Measurements from ENCODE around the gene FAM47E.
A peak's percentile ranks its signal among the peaks of the same experiment; 100 is the strongest.
"Not testable (repeated sequence)": the region's sequence is repeated elsewhere in the genome, so short reads cannot be mapped to it uniquely, and the experiment has no call there.

Gene FAM47E

DNA sequence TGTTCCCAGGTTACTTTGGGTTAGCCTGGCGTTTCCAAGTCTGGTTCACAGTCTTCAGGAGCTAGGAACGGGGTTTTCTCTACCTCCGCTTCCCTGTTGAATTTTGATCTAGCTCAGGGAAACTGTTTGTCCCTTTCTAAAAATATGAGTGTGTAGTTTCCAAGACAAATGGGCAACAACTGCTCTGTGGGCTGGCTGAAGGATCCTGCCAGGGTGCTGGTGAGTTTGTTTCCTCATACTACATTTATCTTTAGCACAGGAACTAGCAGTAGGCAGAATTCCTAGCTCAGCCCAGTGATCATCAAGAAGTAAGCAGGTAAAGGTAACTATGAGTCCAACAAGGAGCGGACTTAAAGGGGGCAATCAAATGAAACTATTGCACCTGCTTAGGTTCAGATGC lies 13.3 kb upstream of the FAM47E start:
- ATAC-seq (ENCODE audit: low read depth) = no peak

DNA sequence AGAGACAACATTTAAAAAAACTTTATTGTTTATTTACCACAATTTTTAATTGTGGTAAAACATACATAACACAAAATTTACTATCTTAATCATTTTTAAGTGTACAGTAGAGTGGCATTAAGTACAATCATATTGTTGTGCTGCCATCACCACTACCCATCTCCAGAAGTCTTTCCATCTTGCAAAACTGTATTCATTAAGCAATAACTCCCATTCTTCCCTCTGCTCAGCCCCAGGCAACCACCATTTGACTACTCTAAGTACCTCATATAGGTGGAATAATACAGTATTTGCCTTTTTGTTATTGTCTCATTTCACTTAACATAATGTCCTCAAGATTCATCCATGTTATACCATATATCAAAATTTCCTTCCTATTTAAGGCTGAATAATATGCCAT lies 12.8 kb upstream of the FAM47E start:
- no peak for ATAC-seq (ENCODE audit: low read depth)
- no peaks in the 10 kb centered on the region for H3K36me3 ChIP-seq (ENCODE audit: low read depth)
- H3K4me1 ChIP-seq (ENCODE audit: insufficient read depth, poor library complexity, severe bottlenecking) = peaks cover 18% of the 10 kb centered on the region
- no peaks in the 10 kb centered on the region for H3K27me3 ChIP-seq (ENCODE audit: insufficient read depth, poor library complexity, severe bottlenecking)
- no peak overlapping the region for H3K27ac ChIP-seq (ENCODE audit: poor library complexity, severe bottlenecking)
- TF ChIP-seq, protein P1, sequence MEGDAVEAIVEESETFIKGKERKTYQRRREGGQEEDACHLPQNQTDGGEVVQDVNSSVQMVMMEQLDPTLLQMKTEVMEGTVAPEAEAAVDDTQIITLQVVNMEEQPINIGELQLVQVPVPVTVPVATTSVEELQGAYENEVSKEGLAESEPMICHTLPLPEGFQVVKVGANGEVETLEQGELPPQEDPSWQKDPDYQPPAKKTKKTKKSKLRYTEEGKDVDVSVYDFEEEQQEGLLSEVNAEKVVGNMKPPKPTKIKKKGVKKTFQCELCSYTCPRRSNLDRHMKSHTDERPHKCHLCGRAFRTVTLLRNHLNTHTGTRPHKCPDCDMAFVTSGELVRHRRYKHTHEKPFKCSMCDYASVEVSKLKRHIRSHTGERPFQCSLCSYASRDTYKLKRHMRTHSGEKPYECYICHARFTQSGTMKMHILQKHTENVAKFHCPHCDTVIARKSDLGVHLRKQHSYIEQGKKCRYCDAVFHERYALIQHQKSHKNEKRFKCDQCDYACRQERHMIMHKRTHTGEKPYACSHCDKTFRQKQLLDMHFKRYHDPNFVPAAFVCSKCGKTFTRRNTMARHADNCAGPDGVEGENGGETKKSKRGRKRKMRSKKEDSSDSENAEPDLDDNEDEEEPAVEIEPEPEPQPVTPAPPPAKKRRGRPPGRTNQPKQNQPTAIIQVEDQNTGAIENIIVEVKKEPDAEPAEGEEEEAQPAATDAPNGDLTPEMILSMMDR (IDR thresholded peaks at IDR 0.05; ENCODE audit: poor library complexity, severe bottlenecking) = no peak
- no peak overlapping the region for H3K4me3 ChIP-seq (ENCODE audit: severe bottlenecking)
- DNase-seq (ENCODE audit: low spot score) = no peak
- no peaks in the 10 kb centered on the region for H3K9me3 ChIP-seq (ENCODE audit: severe bottlenecking)

More for the DNA sequence above, 13.3 kb upstream of the FAM47E start:
- Histone ChIP-seq H3K9me3 (ENCODE audit: severe bottlenecking) (no peaks in the 10 kb centered on the region), H3K4me1 (ENCODE audit: insufficient read depth, poor library complexity, severe bottlenecking) (peaks cover 23% of the 10 kb centered on the region), H3K36me3 (ENCODE audit: low read depth) (no peaks in the 10 kb centered on the region), H3K27ac (ENCODE audit: poor library complexity, severe bottlenecking) (no peak overlapping the region), H3K27me3 (ENCODE audit: insufficient read depth, poor library complexity, severe bottlenecking) (no peaks in the 10 kb centered on the region), H3K4me3 (ENCODE audit: severe bottlenecking) (no peak overlapping the region)
- no peak for DNase-seq (ENCODE audit: low spot score)
- TF ChIP-seq, protein P1 (IDR thresholded peaks at IDR 0.05; ENCODE audit: poor library complexity, severe bottlenecking) = no peak

- Histone ChIP-seq H3K27ac (ENCODE audit: poor library complexity, severe bottlenecking) (no peak overlapping the region), H3K36me3 (ENCODE audit: low read depth) (no peaks in the 10 kb centered on the region), H3K27me3 (ENCODE audit: insufficient read depth, poor library complexity, severe bottlenecking) (no peaks in the 10 kb centered on the region), H3K4me3 (ENCODE audit: severe bottlenecking) (no peak overlapping the region), H3K4me1 (ENCODE audit: insufficient read depth, poor library complexity, severe bottlenecking) (peaks cover 10% of the 10 kb centered on the region), H3K9me3 (ENCODE audit: severe bottlenecking) (no peaks in the 10 kb centered on the region)
- TF ChIP-seq, protein P1 (IDR thresholded peaks at IDR 0.05; ENCODE audit: poor library complexity, severe bottlenecking) = no peak
- ATAC-seq (ENCODE audit: low read depth) = no peak
- no peak for DNase-seq (ENCODE audit: low spot score)
Measured at GRCh38 chr4:76240236-76240635, 11.3 kb upstream of the FAM47E start.

DNA sequence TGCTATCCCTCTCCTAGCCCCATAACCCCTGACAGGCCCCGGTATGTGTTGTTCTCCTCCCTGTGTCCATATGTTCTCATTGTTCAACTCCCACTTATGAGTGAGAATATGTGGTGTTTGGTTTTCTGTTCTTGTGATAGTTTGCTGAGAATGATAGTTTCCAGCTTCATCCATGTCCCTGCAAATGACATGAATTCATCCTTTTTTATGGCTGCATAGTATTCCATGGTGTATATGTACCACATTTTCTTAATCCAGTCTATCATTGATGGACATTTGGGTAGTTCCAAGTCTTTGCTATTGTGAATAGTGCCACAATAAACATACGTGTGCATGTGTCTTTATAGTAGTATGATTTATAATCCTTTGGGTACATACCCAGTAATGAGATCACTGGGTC lies 7.6 kb upstream of the FAM47E start:
- not testable (repeated sequence) for H3K27ac ChIP-seq (ENCODE audit: poor library complexity, severe bottlenecking); ATAC-seq (ENCODE audit: low read depth); H3K36me3 ChIP-seq (ENCODE audit: low read depth); H3K4me1 ChIP-seq (ENCODE audit: insufficient read depth, poor library complexity, severe bottlenecking); H3K9me3 ChIP-seq (ENCODE audit: severe bottlenecking); H3K4me3 ChIP-seq (ENCODE audit: severe bottlenecking); DNase-seq (ENCODE audit: low spot score); H3K27me3 ChIP-seq (ENCODE audit: insufficient read depth, poor library complexity, severe bottlenecking)

GRCh38 chr4:76246025-76246424 lies 5.5 kb upstream of the FAM47E start:
- Histone ChIP-seq H3K36me3 (ENCODE audit: low read depth) (no peaks in the 10 kb centered on the region), H3K4me1 (ENCODE audit: insufficient read depth, poor library complexity, severe bottlenecking) (peaks cover 4% of the 10 kb centered on the region), H3K27me3 (ENCODE audit: insufficient read depth, poor library complexity, severe bottlenecking) (peaks cover 4% of the 10 kb centered on the region), H3K9me3 (ENCODE audit: severe bottlenecking) (no peaks in the 10 kb centered on the region), H3K27ac (ENCODE audit: poor library complexity, severe bottlenecking) (no peak overlapping the region), H3K4me3 (ENCODE audit: severe bottlenecking) (no peak overlapping the region)
- DNase-seq (ENCODE audit: low spot score) (no peak), ATAC-seq (ENCODE audit: low read depth) (peak; percentile 31; the same call in 1 of the 3 replicates)
- TF ChIP-seq, protein P1 (IDR thresholded peaks at IDR 0.05; ENCODE audit: poor library complexity, severe bottlenecking) = peak; percentile 23

Data from RWPE2 (cell line).